Medulla oblongata (tissue), 1 donor: ENCODE results near the gene SBF2.

Experiments used
- DNase-seq: peaks from one replicate; pipeline ENCODE4 v3.0.0-alpha.2; 2015; ENCODE audit errors: extremely low spot score

The SBF2 gene

GRCh38 chr11:10302359-10302743 is 8.3 kb upstream of the SBF2 start:
- no peak for DNase-seq

GRCh38 chr11:10301656-10302358 is 7.8 kb upstream of the SBF2 start:
- DNase-seq, result no peak

- DNase-seq, result no peak
These were observed 4.3 kb upstream of the SBF2 start for GRCh38 chr11:10298342-10298741.

GRCh38 chr11:10295064-10295901 is 1.3 kb upstream of the SBF2 start:
- DNase-seq, result peak; percentile 39

- DNase-seq, result peak; percentile 18
These were observed 403 bp upstream of the SBF2 start for GRCh38 chr11:10294290-10294953.

- DNase-seq, result no peak
These were observed 2.0 kb downstream of the SBF2 start for GRCh38 chr11:10291801-10292638.

GRCh38 chr11:10289765-10290380 is 4.1 kb downstream of the SBF2 start:
- no peak for DNase-seq

- DNase-seq, result no peak
These were observed 4.9 kb downstream of the SBF2 start for GRCh38 chr11:10288881-10289764.

GRCh38 chr11:10287766-10288715 is 6.0 kb downstream of the SBF2 start:
- DNase-seq, result no peak

- DNase-seq, result no peak
These were observed 6.9 kb downstream of the SBF2 start for GRCh38 chr11:10287140-10287539.

GRCh38 chr11:10285148-10285802 is 8.7 kb downstream of the SBF2 start:
- no peak for DNase-seq

- no peak for DNase-seq
These were observed 10.0 kb downstream of the SBF2 start for GRCh38 chr11:10283991-10284390.

GRCh38 chr11:10282117-10282516 is 11.9 kb downstream of the SBF2 start:
- no peak for DNase-seq

GRCh38 chr11:10275714-10276113 is 18.3 kb downstream of the SBF2 start:
- DNase-seq, result no peak

- DNase-seq, result no peak
These were observed 19.3 kb downstream of the SBF2 start for GRCh38 chr11:10274726-10275125.

- no peak for DNase-seq
These were observed 20.3 kb downstream of the SBF2 start for GRCh38 chr11:10273738-10274137.

GRCh38 chr11:10272132-10272531 is 21.9 kb downstream of the SBF2 start:
- no peak for DNase-seq

GRCh38 chr11:10268746-10269488 is 25.1 kb downstream of the SBF2 start:
- no peak for DNase-seq
